Caco-2 (cell line): Measurements from ENCODE around the gene FTCDNL1. TPM values are rescaled to one million over a fixed set of nuclear protein-coding genes. Genes with fewer than 3 reads are reported as not detected.

Source experiments
- BruUV-seq: library from RNA; stranded (reverse); fragments of 400-500 nt; replicated peaks from 2 replicates; lab custom pipeline; 2021; lab: Mats Ljungman, UMichigan
- CTCF ChIA-PET: fragments of 300-600 bp; sonication (Branson Sonifier 250); formaldehyde crosslinking; loops from one replicate; lab custom pipeline; 2022; ENCODE audit warnings: antibody characterized with exemption; lab: Charles Lee
- POLR2A ChIA-PET: fragments of 300-600 bp; sonication (Branson Sonifier 250); formaldehyde crosslinking; loops from one replicate; lab custom pipeline; 2022; ENCODE audit warnings: antibody characterized with exemption; lab: Charles Lee
- DNase-seq, 2 experiments: peaks; one replicate each; pipeline versions ENCODE4 v3.0.0 to v3.0.0-alpha.2; 2020 to 2022
- H3K27me3 ChIP-seq: replicated peaks from 2 replicates; pipeline ENCODE4 v1.6.0; 2011; ENCODE audit warnings: low read length; ENCODE audit not compliant: control insufficient read depth, insufficient read depth
- H3K36me3 ChIP-seq: 2 replicates; pipeline ENCODE4 v1.5.1; 2011; ENCODE audit warnings: low read length; ENCODE audit not compliant: control insufficient read depth, insufficient read depth
- H3K4me1 ChIP-seq: fragments of 250-450 bp; sonication (Bioruptor Pico); 2 replicates; pipeline ENCODE4 v1.5.1; 2020; ENCODE audit warnings: mild to moderate bottlenecking
- H3K4me3 ChIP-seq: 2 replicates; pipeline ENCODE4 v1.5.1; 2011; ENCODE audit warnings: low read depth, mild to moderate bottlenecking, control low read depth, low read length
- H3K9me3 ChIP-seq: fragments of 250-450 bp; sonication (Bioruptor Pico); 2 replicates; pipeline ENCODE4 v1.5.1; 2020; ENCODE audit warnings: mild to moderate bottlenecking, moderate library complexity
- H3K27ac Mint-ChIP-seq: one replicate; pipeline ENCODE4 v1.8.0; 2022; ENCODE audit warnings: mixed read lengths; ENCODE audit not compliant: unreplicated experiment
- H3K27me3 Mint-ChIP-seq: one replicate; pipeline ENCODE4 v1.8.0; 2022; ENCODE audit warnings: mixed read lengths; ENCODE audit not compliant: insufficient read depth, unreplicated experiment
- H3K36me3 Mint-ChIP-seq: one replicate; pipeline ENCODE4 v1.8.0; 2022; ENCODE audit warnings: mild to moderate bottlenecking, mixed read lengths; ENCODE audit not compliant: insufficient read depth, unreplicated experiment
- H3K4me1 Mint-ChIP-seq: one replicate; pipeline ENCODE4 v1.8.0; 2022; ENCODE audit warnings: low read depth, mixed read lengths; ENCODE audit not compliant: unreplicated experiment
- H3K4me3 Mint-ChIP-seq: one replicate; pipeline ENCODE4 v1.8.0; 2022; ENCODE audit warnings: mild to moderate bottlenecking, moderate library complexity, mixed read lengths; ENCODE audit not compliant: unreplicated experiment
- H3K9me3 Mint-ChIP-seq: one replicate; pipeline ENCODE4 v1.8.0; 2022; ENCODE audit warnings: mixed read lengths; ENCODE audit not compliant: unreplicated experiment
- intact Hi-C: fragments of 100-400 bp; cut with micrococcal nuclease; formaldehyde crosslinking; loops from one replicate; pipeline ENCODE4 v1.10.0; 2022; ENCODE audit not compliant: unreplicated experiment
- total RNA-seq: library from RNA; stranded (reverse); gene quantifications from 2 replicates; pipeline ENCODE4 v1.2.3, GENCODE V29; 2022
- TF ChIP-seq, protein P1 (sequence below), 2 experiments: fragments of 200-600 bp in 1 of 2; IDR thresholded peaks; 1 replicate in 1 of 2; 2 replicates in 1 of 2; pipeline versions ENCODE4 v1.5.1 to v1.8.0; 2011 to 2022; ENCODE audit warnings: antibody characterized with exemption in 1 of 2, control low read depth in 1 of 2, inconsistent platforms in 1 of 2, low read depth in 1 of 2, low read length in 1 of 2, mild to moderate bottlenecking in 1 of 2, moderate library complexity in 1 of 2; ENCODE audit not compliant: insufficient read depth in 1 of 2, severe bottlenecking in 1 of 2, unreplicated experiment in 1 of 2

Gene FTCDNL1
- total RNA-seq, 1 experiment from 2014 or later: 0.68 TPM

DNA sequence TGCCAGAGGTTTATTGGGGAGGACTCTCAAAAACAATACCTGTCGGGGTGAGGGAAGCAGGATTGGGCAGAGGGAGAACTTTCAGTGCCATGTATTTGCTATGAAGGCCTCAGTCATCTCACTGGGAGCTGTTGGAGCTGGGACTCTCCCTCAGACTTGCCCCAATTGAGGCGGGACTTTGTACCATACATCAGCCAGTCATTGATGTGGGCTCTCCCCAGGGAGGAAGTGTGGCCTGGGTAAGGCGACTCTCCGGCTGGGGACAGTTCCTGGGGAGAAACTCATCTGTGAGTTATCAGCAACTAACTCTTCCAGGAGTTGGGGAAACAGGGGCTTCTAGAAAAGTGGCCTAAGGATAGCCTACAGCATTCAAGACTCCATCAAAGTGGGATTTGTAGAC is 66.5 kb downstream of the FTCDNL1 start:
- no TSS peak for BruUV-seq
- H3K36me3 ChIP-seq: no peaks in the 10 kb centered on the region
- H3K27me3 ChIP-seq: no peaks in the 10 kb centered on the region
- Mint-ChIP-seq H3K36me3 (no peaks in the 10 kb centered on the region), H3K4me1 (no peaks in the 10 kb centered on the region), H3K4me3 (no peak overlapping the region), H3K9me3 (peaks cover 10% of the 10 kb centered on the region), H3K27ac (no peak overlapping the region), H3K27me3 (peaks cover 10% of the 10 kb centered on the region)
- DNase-seq: no peak
- ChIA-PET POLR2A (no interaction called here), CTCF (no interaction called here)
- H3K4me1 ChIP-seq: no peaks in the 10 kb centered on the region
- no peak overlapping the region for H3K4me3 ChIP-seq
- H3K9me3 ChIP-seq: no peaks in the 10 kb centered on the region
- intact Hi-C loops: no loop called here
- TF ChIP-seq, protein P1, sequence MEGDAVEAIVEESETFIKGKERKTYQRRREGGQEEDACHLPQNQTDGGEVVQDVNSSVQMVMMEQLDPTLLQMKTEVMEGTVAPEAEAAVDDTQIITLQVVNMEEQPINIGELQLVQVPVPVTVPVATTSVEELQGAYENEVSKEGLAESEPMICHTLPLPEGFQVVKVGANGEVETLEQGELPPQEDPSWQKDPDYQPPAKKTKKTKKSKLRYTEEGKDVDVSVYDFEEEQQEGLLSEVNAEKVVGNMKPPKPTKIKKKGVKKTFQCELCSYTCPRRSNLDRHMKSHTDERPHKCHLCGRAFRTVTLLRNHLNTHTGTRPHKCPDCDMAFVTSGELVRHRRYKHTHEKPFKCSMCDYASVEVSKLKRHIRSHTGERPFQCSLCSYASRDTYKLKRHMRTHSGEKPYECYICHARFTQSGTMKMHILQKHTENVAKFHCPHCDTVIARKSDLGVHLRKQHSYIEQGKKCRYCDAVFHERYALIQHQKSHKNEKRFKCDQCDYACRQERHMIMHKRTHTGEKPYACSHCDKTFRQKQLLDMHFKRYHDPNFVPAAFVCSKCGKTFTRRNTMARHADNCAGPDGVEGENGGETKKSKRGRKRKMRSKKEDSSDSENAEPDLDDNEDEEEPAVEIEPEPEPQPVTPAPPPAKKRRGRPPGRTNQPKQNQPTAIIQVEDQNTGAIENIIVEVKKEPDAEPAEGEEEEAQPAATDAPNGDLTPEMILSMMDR (IDR thresholded peaks at IDR 0.05; ENCODE audit: insufficient read depth in 1 of 2, low read depth in 1 of 2, low read length in 1 of 2, severe bottlenecking in 1 of 2, unreplicated experiment in 1 of 2): no peak

GRCh38 chr2:199779589-199779988 is 71.4 kb downstream of the FTCDNL1 start:
- Mint-ChIP-seq H3K27ac (no peak overlapping the region), H3K4me3 (no peak overlapping the region)
- CTCF ChIA-PET: no interaction called here

DNA sequence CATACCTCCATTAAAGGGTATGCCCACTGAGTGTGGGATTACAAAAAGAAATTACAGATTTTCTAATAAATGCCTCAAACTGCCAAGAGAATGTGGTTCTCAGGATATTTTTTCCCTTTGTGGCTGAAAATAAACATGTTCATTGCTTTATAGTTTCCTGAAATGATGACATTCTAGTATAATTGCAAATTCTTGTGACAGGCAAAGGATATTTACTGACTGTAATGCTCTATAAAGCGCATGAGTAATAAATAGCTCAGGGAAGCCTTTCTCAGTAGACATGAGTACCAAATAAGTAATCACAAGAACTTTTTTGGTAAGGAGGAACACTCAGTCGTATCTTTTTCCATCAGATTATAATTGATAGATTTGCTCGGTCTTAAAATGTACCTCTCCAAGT is 72.3 kb downstream of the FTCDNL1 start:
- intact Hi-C loops: no loop called here
- Mint-ChIP-seq H3K9me3 (peaks cover 10% of the 10 kb centered on the region), H3K36me3 (no peaks in the 10 kb centered on the region), H3K27ac (no peak overlapping the region), H3K4me3 (no peak overlapping the region), H3K27me3 (peaks cover 14% of the 10 kb centered on the region), H3K4me1 (no peaks in the 10 kb centered on the region)
- DNase-seq: no peak
- Histone ChIP-seq H3K36me3 (no peaks in the 10 kb centered on the region), H3K9me3 (no peaks in the 10 kb centered on the region), H3K4me1 (no peaks in the 10 kb centered on the region), H3K27me3 (no peaks in the 10 kb centered on the region), H3K4me3 (no peak overlapping the region)
- CTCF ChIA-PET: no interaction called here
- POLR2A ChIA-PET: no interaction called here
- TF ChIP-seq, protein P1 (IDR thresholded peaks at IDR 0.05; ENCODE audit: insufficient read depth in 1 of 2, low read depth in 1 of 2, low read length in 1 of 2, severe bottlenecking in 1 of 2, unreplicated experiment in 1 of 2): no peak
- no TSS peak for BruUV-seq

More at GRCh38 chr2:199779589-199779988, 71.4 kb downstream of the FTCDNL1 start:
- H3K4me3 ChIP-seq: no peak overlapping the region
- Mint-ChIP-seq H3K36me3 (no peaks in the 10 kb centered on the region), H3K27me3 (peaks cover 14% of the 10 kb centered on the region), H3K9me3 (peaks cover 10% of the 10 kb centered on the region), H3K4me1 (no peaks in the 10 kb centered on the region)
- POLR2A ChIA-PET: no interaction called here
- H3K4me1 ChIP-seq: no peaks in the 10 kb centered on the region
- TF ChIP-seq, protein P1 (IDR thresholded peaks at IDR 0.05; ENCODE audit: insufficient read depth in 1 of 2, low read depth in 1 of 2, low read length in 1 of 2, severe bottlenecking in 1 of 2, unreplicated experiment in 1 of 2): no peak
- H3K9me3 ChIP-seq: no peaks in the 10 kb centered on the region
- H3K36me3 ChIP-seq: no peaks in the 10 kb centered on the region
- intact Hi-C loops: no loop called here
- H3K27me3 ChIP-seq: no peaks in the 10 kb centered on the region
- no TSS peak for BruUV-seq
- DNase-seq: no peak
